Osteocyte (in vitro differentiated cells): ENCODE data around the gene F10. TPM values are rescaled to one million over a fixed set of nuclear protein-coding genes. Genes with fewer than 3 reads are reported as not detected.

ENCODE experiments used
- DNase-seq: peaks from one replicate; pipeline ENCODE4 v3.0.0; 2021; ENCODE audit warnings: mixed read lengths; ENCODE audit not compliant: unreplicated experiment; ENCODE audit errors: extremely low spot score
- H3K27ac Mint-ChIP-seq: one replicate; pipeline ENCODE4 v1.8.0; 2021; ENCODE audit warnings: mild to moderate bottlenecking, mixed read lengths; ENCODE audit not compliant: unreplicated experiment
- H3K27me3 Mint-ChIP-seq: one replicate; pipeline ENCODE4 v1.8.0; 2021; ENCODE audit warnings: mixed read lengths; ENCODE audit not compliant: unreplicated experiment
- H3K36me3 Mint-ChIP-seq: one replicate; pipeline ENCODE4 v1.8.0; 2021; ENCODE audit warnings: mixed read lengths; ENCODE audit not compliant: unreplicated experiment
- H3K4me1 Mint-ChIP-seq: one replicate; pipeline ENCODE4 v1.8.0; 2021; ENCODE audit warnings: mixed read lengths; ENCODE audit not compliant: unreplicated experiment
- H3K4me3 Mint-ChIP-seq: one replicate; pipeline ENCODE4 v1.8.0; 2021; ENCODE audit warnings: mild to moderate bottlenecking, moderate library complexity, mixed read lengths; ENCODE audit not compliant: unreplicated experiment
- H3K9me3 Mint-ChIP-seq: one replicate; pipeline ENCODE4 v1.8.0; 2021; ENCODE audit warnings: mixed read lengths; ENCODE audit not compliant: unreplicated experiment
- CTCF ChIP-seq: fragments of 200-600 bp; sonication (generic); IDR thresholded peaks from 2 replicates; pipeline ENCODE4 v1.5.0; 2021; ENCODE audit warnings: antibody characterized with exemption, mild to moderate bottlenecking, moderate library complexity
- total RNA-seq: library from RNA; stranded (reverse); gene quantifications from 2 replicates; pipeline ENCODE4 v1.2.1, GENCODE V29; 2021

The F10 gene
- total RNA-seq, 1 donor from 2014 or later, result 1.8 TPM

GRCh38 chr13:113084094-113084942 is 38.3 kb upstream of the F10 start:
- Mint-ChIP-seq H3K27me3 (peaks cover 6% of the 10 kb centered on the region), H3K27ac (no peak overlapping the region), H3K4me1 (no peaks in the 10 kb centered on the region), H3K4me3 (no peak overlapping the region), H3K36me3 (peaks cover 2% of the 10 kb centered on the region), H3K9me3 (no peaks in the 10 kb centered on the region)
- no peak for TF ChIP-seq CTCF
- DNase-seq, result no peak

- Mint-ChIP-seq H3K36me3 (peaks cover 2% of the 10 kb centered on the region), H3K9me3 (no peaks in the 10 kb centered on the region), H3K27ac (no peak overlapping the region), H3K27me3 (peaks cover 4% of the 10 kb centered on the region), H3K4me3 (no peak overlapping the region), H3K4me1 (no peaks in the 10 kb centered on the region)
- no peak for DNase-seq
- no peak for TF ChIP-seq CTCF
Observed at GRCh38 chr13:113084943-113085540, 37.6 kb upstream of the F10 start.

GRCh38 chr13:113086031-113086750 is 36.4 kb upstream of the F10 start:
- Mint-ChIP-seq H3K4me1 (no peaks in the 10 kb centered on the region), H3K27ac (no peak overlapping the region), H3K9me3 (no peaks in the 10 kb centered on the region), H3K4me3 (no peak overlapping the region), H3K36me3 (peaks cover 2% of the 10 kb centered on the region), H3K27me3 (peaks cover 7% of the 10 kb centered on the region)
- TF ChIP-seq CTCF, result no peak
- DNase-seq, result no peak

- DNase-seq, result no peak
- no peaks in the 10 kb centered on the region for H3K9me3 Mint-ChIP-seq
- H3K4me1 Mint-ChIP-seq, result no peaks in the 10 kb centered on the region
- peaks cover 7% of the 10 kb centered on the region for H3K27me3 Mint-ChIP-seq
- no peak overlapping the region for H3K27ac Mint-ChIP-seq
- H3K4me3 Mint-ChIP-seq, result no peak overlapping the region
- H3K36me3 Mint-ChIP-seq, result peaks cover 2% of the 10 kb centered on the region
- TF ChIP-seq CTCF, result no peak
Observed at GRCh38 chr13:113086991-113087922, 35.3 kb upstream of the F10 start.
